ENCODE results near the gene ANGPTL2. TPM values are rescaled to one million over a fixed set of nuclear protein-coding genes. Genes with fewer than 3 reads are reported as not detected.

Gene ANGPTL2
- total and polyA plus RNA-seq, 9 of the 15 experiments (the other 6 are each of a cell fraction or from before 2014, with no cell fraction given): not detected

DNA sequence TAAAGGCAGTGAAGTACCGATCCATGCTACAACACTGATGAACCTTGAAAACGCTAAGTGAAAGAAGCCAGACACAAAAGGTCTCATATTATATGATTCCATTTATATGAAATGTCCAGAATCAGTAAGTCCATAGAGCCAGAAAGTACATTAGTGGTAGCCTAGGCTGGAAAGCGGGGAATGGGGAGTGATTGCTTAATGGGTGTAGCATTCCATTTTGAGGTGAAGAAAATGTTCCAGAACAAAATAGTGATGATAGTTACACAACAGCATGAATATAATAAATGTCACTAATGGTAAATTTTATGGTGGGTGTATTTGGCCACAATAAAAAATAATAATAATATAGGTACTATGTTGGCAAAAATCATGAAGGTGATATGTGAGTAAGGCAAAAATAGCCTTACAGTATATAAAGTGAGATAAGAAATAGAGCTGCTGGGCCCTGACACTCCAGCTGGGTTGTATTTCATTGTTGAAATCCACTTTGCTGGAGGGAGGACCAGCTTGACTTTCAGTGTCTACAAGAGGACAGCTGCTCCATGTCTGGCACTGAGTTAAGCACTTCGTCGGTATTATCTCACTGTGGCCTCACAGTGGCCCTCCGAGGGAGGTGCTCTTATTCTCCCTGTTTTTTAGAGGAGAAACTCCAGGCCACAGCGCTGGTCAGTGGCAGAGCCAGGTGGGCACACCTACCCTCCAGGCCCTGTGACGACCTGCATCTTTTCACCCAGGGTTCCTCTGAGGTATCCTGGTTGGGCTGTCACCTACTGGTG is 22.4 kb upstream of the ANGPTL2 start (continued):
- peak; percentile 34 to 45; a peak in 3 of 4 replicates for TF ChIP-seq RAD21 (CRISPR knock-in tag; conservative IDR thresholded peaks at IDR 0.05 in 1 of 2, IDR thresholded peaks at IDR 0.05 in 1 of 2)

DNA sequence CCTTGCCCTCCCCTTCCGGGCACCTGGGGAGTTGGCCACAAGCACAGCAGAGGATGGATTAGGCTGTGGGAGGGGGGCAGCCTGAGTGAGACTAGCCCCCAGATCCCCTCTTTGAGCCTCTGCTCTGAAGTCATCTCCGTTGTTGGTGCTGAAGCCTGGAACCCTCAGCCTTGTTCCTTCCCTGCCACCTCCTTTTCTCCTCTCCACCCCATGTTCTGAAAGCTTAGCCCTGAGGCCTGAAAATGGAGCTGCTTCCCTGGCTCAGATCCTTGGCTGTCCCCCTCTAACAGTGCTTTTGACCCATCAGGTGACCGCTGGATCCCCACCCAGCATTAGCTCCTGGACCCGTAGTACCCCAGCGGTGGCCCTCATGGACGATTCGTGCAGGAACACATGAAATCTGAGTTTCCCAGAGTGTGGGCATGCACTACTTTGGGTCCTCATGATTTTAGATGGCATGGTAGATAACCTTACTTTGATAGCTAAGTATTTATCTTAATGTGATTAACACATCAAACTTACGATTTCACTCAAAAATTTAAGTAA is 21.6 kb upstream of the ANGPTL2 start:
- Histone ChIP-seq H3K4me2 (ENCODE audit: insufficient read depth, low read length) (no peak overlapping the region), H3K9ac (ENCODE audit: insufficient read depth in 1 of 2, low read depth in 2 of 2, low read length in 2 of 2) (no peak overlapping the region), H3K36me3 (ENCODE audit: control insufficient read depth, insufficient read depth, low read length) (no peaks in the 10 kb centered on the region), H3K4me1 (replicated peaks in 1 of 2; ENCODE audit: control insufficient read depth in 2 of 2, insufficient read depth in 2 of 2, low read length in 2 of 2) (no peaks in the 10 kb centered on the region), H3K9me3 (replicated peaks; ENCODE audit: control insufficient read depth, insufficient read depth, low read depth, low read length) (no peaks in the 10 kb centered on the region), H4K20me1 (replicated peaks; ENCODE audit: control insufficient read depth, insufficient read depth, low read length) (no peaks in the 10 kb centered on the region; the same call in 1 of the 2 replicates), H2AFZ (ENCODE audit: low read depth, low read length) (no peak overlapping the region), H3K27ac (ENCODE audit: extremely low read depth, low read depth, low read length) (no peak overlapping the region), H3K4me3 (no peak overlapping the region), H3K79me2 (ENCODE audit: control insufficient read depth, insufficient read depth, low read length) (no peaks in the 10 kb centered on the region), H3K27me3 (ENCODE audit: control insufficient read depth in 2 of 2, insufficient read depth in 2 of 2, low read length in 2 of 2) (peaks cover 15 to 55% of the 10 kb centered on the region in 2 experiments), H3K9me1 (ENCODE audit: control insufficient read depth, insufficient read depth, low read length) (no peaks in the 10 kb centered on the region)
- no peak for DNase-seq (ENCODE audit: extremely low read depth in 1 of 4, low spot score in 3 of 4)
- intact Hi-C loops (cut with micrococcal nuclease) (no loop called here), in situ Hi-C loops (cut with MboI) (no loop called here)
- FAIRE-seq: no peak
- BruUV-seq (replicated peaks): no TSS peak
- ChIA-PET CTCF (ENCODE audit: low intra/inter-chr PET ratio) (no interaction called here), POLR2A (interaction anchor here (0.6 to 0.9 kb wide), 4 partner anchors 9 to 93 kb away, joined by 3 to 5 read pairs (median 4); no protein-coding TSS in a partner anchor)
- 5% methylated on average over 8 of the region's 8 CpGs for WGBS (ENCODE audit: insufficient coverage, low coverage, missing lambda C conversion rate)
- ATAC-seq: no peak
- no peak for TF ChIP-seq ZNF445 (CRISPR knock-in tag; IDR thresholded peaks at IDR 0.05; ENCODE audit: low read depth)
- TF ChIP-seq SRSF3 (IDR thresholded peaks at IDR 0.05; ENCODE audit: insufficient read depth, low read length): no peak
- TF ChIP-seq TEAD1 (CRISPR knock-in tag; IDR thresholded peaks at IDR 0.05): no peak
- TF ChIP-seq, protein P1, sequence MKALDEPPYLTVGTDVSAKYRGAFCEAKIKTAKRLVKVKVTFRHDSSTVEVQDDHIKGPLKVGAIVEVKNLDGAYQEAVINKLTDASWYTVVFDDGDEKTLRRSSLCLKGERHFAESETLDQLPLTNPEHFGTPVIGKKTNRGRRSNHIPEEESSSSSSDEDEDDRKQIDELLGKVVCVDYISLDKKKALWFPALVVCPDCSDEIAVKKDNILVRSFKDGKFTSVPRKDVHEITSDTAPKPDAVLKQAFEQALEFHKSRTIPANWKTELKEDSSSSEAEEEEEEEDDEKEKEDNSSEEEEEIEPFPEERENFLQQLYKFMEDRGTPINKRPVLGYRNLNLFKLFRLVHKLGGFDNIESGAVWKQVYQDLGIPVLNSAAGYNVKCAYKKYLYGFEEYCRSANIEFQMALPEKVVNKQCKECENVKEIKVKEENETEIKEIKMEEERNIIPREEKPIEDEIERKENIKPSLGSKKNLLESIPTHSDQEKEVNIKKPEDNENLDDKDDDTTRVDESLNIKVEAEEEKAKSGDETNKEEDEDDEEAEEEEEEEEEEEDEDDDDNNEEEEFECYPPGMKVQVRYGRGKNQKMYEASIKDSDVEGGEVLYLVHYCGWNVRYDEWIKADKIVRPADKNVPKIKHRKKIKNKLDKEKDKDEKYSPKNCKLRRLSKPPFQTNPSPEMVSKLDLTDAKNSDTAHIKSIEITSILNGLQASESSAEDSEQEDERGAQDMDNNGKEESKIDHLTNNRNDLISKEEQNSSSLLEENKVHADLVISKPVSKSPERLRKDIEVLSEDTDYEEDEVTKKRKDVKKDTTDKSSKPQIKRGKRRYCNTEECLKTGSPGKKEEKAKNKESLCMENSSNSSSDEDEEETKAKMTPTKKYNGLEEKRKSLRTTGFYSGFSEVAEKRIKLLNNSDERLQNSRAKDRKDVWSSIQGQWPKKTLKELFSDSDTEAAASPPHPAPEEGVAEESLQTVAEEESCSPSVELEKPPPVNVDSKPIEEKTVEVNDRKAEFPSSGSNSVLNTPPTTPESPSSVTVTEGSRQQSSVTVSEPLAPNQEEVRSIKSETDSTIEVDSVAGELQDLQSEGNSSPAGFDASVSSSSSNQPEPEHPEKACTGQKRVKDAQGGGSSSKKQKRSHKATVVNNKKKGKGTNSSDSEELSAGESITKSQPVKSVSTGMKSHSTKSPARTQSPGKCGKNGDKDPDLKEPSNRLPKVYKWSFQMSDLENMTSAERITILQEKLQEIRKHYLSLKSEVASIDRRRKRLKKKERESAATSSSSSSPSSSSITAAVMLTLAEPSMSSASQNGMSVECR (CRISPR knock-in tag; IDR thresholded peaks at IDR 0.05): no peak
- TF ChIP-seq ZNF586 (CRISPR knock-in tag; conservative IDR thresholded peaks at IDR 0.05): no peak
- no peak for TF ChIP-seq HDAC3 (IDR thresholded peaks at IDR 0.05; ENCODE audit: borderline replicate concordance, partially characterized antibody)
- TF ChIP-seq RAD21 (CRISPR knock-in tag; conservative IDR thresholded peaks at IDR 0.05 in 1 of 2, IDR thresholded peaks at IDR 0.05 in 1 of 2): no peak
- TF ChIP-seq, protein P2, sequence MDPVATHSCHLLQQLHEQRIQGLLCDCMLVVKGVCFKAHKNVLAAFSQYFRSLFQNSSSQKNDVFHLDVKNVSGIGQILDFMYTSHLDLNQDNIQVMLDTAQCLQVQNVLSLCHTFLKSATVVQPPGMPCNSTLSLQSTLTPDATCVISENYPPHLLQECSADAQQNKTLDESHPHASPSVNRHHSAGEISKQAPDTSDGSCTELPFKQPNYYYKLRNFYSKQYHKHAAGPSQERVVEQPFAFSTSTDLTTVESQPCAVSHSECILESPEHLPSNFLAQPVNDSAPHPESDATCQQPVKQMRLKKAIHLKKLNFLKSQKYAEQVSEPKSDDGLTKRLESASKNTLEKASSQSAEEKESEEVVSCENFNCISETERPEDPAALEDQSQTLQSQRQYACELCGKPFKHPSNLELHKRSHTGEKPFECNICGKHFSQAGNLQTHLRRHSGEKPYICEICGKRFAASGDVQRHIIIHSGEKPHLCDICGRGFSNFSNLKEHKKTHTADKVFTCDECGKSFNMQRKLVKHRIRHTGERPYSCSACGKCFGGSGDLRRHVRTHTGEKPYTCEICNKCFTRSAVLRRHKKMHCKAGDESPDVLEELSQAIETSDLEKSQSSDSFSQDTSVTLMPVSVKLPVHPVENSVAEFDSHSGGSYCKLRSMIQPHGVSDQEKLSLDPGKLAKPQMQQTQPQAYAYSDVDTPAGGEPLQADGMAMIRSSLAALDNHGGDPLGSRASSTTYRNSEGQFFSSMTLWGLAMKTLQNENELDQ (CRISPR knock-in tag; IDR thresholded peaks at IDR 0.05; ENCODE audit: borderline replicate concordance): no peak
- TF ChIP-seq CHD1 (IDR thresholded peaks at IDR 0.05; ENCODE audit: low read length): no peak
- TF ChIP-seq TCF7L2 (IDR thresholded peaks at IDR 0.05; ENCODE audit: low read depth, low read length): no peak
- TF ChIP-seq PURB (CRISPR knock-in tag; IDR thresholded peaks at IDR 0.05; ENCODE audit: low read depth): no peak
- TF ChIP-seq SOX6 (IDR thresholded peaks at IDR 0.05): no peak

Measured in K562 (cell line).